H1 (cell line): ENCODE results near the gene NHS.
"Not testable (repeated sequence)": the region's sequence is repeated elsewhere in the genome, so short reads cannot be mapped to it uniquely, and the experiment has no call there.

Experiments used
- EP300 ChIP-seq, 2 experiments: IDR thresholded peaks; 1 replicate in 1 of 2; 2 replicates in 1 of 2; pipeline ENCODE4 v1.6.1; 2011 to 2012; ENCODE audit warnings: low read depth in 2 of 2, low read length in 2 of 2, mild to moderate bottlenecking in 2 of 2, borderline replicate concordance in 1 of 2, inconsistent platforms in 1 of 2, moderate library complexity in 1 of 2
- SP1 ChIP-seq: IDR thresholded peaks from 2 replicates; pipeline ENCODE4 v1.6.1; 2011; ENCODE audit warnings: low read depth, low read length

DNA sequence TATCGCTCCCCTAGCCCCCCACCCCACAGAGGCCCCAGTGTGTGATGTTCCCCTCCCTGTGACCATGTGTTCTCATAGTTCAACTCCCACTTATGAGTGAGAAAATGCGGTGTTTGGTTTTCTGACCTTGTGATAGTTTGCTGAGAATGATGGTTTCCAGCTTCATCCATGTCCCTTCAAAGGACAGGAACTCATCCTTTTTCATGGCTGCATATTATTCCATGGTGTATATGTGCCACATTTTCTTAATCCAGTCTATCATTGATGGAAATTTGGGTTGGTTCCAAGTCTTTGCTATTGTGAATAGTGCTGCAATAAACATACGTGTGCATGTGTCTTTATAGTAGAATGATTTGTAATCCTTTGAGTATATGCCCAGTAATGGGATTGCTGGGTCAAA, 193.8 kb downstream of the NHS start:
- TF ChIP-seq EP300 (IDR thresholded peaks at IDR 0.05; ENCODE audit: borderline replicate concordance in 1 of 2, low read depth in 2 of 2, low read length in 2 of 2); SP1: not testable (repeated sequence)
